Measurements from ENCODE around the gene SEMA3B. TPM values are rescaled to one million over a fixed set of nuclear protein-coding genes. Genes with fewer than 3 reads are reported as not detected.
A peak's percentile ranks its signal among the peaks of the same experiment; 100 is the strongest.

SEMA3B gene
- total and polyA plus RNA-seq, 2 of the 4 experiments (the other 2 are of a cell fraction): 4.3 to 29.3 TPM

GRCh38 chr3:50272911-50273688 lies 4.2 kb downstream of the SEMA3B start:
- no peaks in the 10 kb centered on the region for H3K27me3 ChIP-seq (ENCODE audit: control insufficient read depth, insufficient read depth, low read length)
- ChIA-PET CTCF (interaction anchor here (0.6 kb wide), 1 partner anchor 77 kb away, joined by 3 read pairs; no protein-coding TSS in a partner anchor), POLR2A (ENCODE audit: unreplicated experiment) (no interaction called here)
- no peak overlapping the region for H3K14ac ChIP-seq (replicated peaks; ENCODE audit: low read depth, low read length)
- no peak overlapping the region for H3K27ac ChIP-seq (ENCODE audit: insufficient read depth, low read length)
- peak overlapping the region; percentile 7; the same call in 1 of the 2 replicates for H3K4me3 ChIP-seq (ENCODE audit: insufficient read depth, low read depth, low read length)
- no peak overlapping the region for H2BK15ac ChIP-seq (ENCODE audit: low read depth, low read length)
- no peak overlapping the region for H4K5ac ChIP-seq (ENCODE audit: low read depth, low read length)
- ATAC-seq (ENCODE audit: low read depth) (peak; percentile 70), DNase-seq (peak; percentile 62)
- peak overlapping the region; percentile 82 for H2AFZ ChIP-seq (replicated peaks; ENCODE audit: low read length, poor library complexity)
- H4K91ac ChIP-seq (ENCODE audit: insufficient read depth, low read depth, low read length): no peak overlapping the region; the same call in 1 of the 2 replicates
- peak overlapping the region; percentile 21; the same call in 1 of the 2 replicates for H3K23ac ChIP-seq (ENCODE audit: low read depth, low read length)
- H3K9me1 ChIP-seq (ENCODE audit: insufficient read depth, low read length): peaks cover 19% of the 10 kb centered on the region
- H4K20me1 ChIP-seq (ENCODE audit: insufficient read depth, low read length): no peaks in the 10 kb centered on the region
- H3K4me1 ChIP-seq (ENCODE audit: control insufficient read depth, insufficient read depth, low read length): peaks cover 30% of the 10 kb centered on the region
- H3K9ac ChIP-seq (ENCODE audit: low read depth, low read length): peak overlapping the region; percentile 7; the same call in 1 of the 2 replicates
- peak overlapping the region; percentile 62 for H3K4me2 ChIP-seq (ENCODE audit: low read depth, low read length)
- H2AK9ac ChIP-seq (replicated peaks; ENCODE audit: low read depth, low read length, poor library complexity): peak overlapping the region; percentile 87
- H2AK5ac ChIP-seq (ENCODE audit: low read depth, low read length): peak overlapping the region; percentile 16; the same call in 1 of the 2 replicates
- WGBS, 2 experiments (ENCODE audit: extremely low coverage in 2 of 2, insufficient read length in 1 of 2): 8% methylated on average over 21 of the region's 61 CpGs; no CpG with 5 or more reads in 1 of the 2 experiments
- dilution Hi-C loops (cut with HindIII; ENCODE audit: low sequenced_read_pairs, unreplicated experiment) (no loop called here), in situ Hi-C loops (cut with MboI; ENCODE audit: low sequenced_read_pairs) (loop anchor here (5.0 kb wide), 2 partner anchors 46 to 81 kb away; partner anchors contain the start of gene GNAT1), intact Hi-C loops (cut with micrococcal nuclease) (loop anchor here (1.0 kb wide), 3 partner anchors 13 to 81 kb away; no protein-coding TSS in a partner anchor)
- H3K9me3 ChIP-seq (ENCODE audit: control insufficient read depth, insufficient read depth, low read length): no peaks in the 10 kb centered on the region
- H4K8ac ChIP-seq (ENCODE audit: low read depth in 2 of 2, low read length in 2 of 2): peak overlapping the region in 1 of 2 experiments; percentile 41; a peak in 1 of 4 replicates
- peak overlapping the region; percentile 16; the same call in 1 of the 2 replicates for H2BK120ac ChIP-seq (ENCODE audit: low read depth, low read length)
- H3K36me3 ChIP-seq (ENCODE audit: control insufficient read depth, insufficient read depth, low read length): peaks cover 20% of the 10 kb centered on the region; the same call in 1 of the 2 replicates
- peak overlapping the region; percentile 57; the same call in 1 of the 2 replicates for H3K4ac ChIP-seq (ENCODE audit: low read depth, low read length)
- BruUV-seq (replicated peaks): no TSS peak
- H2BK5ac ChIP-seq (ENCODE audit: low read depth, low read length, poor library complexity, severe bottlenecking): no peak overlapping the region
- H3K18ac ChIP-seq (ENCODE audit: low read depth, low read length): no peak overlapping the region
- no peak overlapping the region for H2BK20ac ChIP-seq (ENCODE audit: low read depth, low read length)
- peaks cover 3 to 21% of the 10 kb centered on the region in 2 experiments; a peak in 3 of 4 replicates for H3K79me1 ChIP-seq (ENCODE audit: low read depth in 1 of 2, low read length in 2 of 2)
- no peak overlapping the region for H3K56ac ChIP-seq (ENCODE audit: extremely low read depth, insufficient read depth, low read length)
- TF ChIP-seq SMC3 (IDR thresholded peaks at IDR 0.05; ENCODE audit: low read depth, low read length) (peak; percentile 96), RAD21 (IDR thresholded peaks at IDR 0.05; ENCODE audit: low read length) (peak; percentile 99), MAZ (IDR thresholded peaks at IDR 0.05; ENCODE audit: borderline replicate concordance, low read depth, low read length) (peak; percentile 69; the same call in 1 of the 2 replicates), FOS (IDR thresholded peaks at IDR 0.05; ENCODE audit: low read depth, low read length) (no peak), MXI1 (IDR thresholded peaks at IDR 0.05; ENCODE audit: borderline replicate concordance, low read depth, low read length) (0 out of 2 replicates have a peak, but pooled peaks have one; percentile 25), RFX5 (IDR thresholded peaks at IDR 0.05; ENCODE audit: low read depth, low read length) (no peak), BHLHE40 (IDR thresholded peaks at IDR 0.05; ENCODE audit: low read depth, low read length) (peak; percentile 11; the same call in 1 of the 2 replicates), CEBPB (IDR thresholded peaks at IDR 0.05; ENCODE audit: low read depth, low read length) (no peak), MAFK (IDR thresholded peaks at IDR 0.05; ENCODE audit: low read depth, low read length) (no peak), NFE2L2 (IDR thresholded peaks at IDR 0.05; ENCODE audit: low read depth, low read length) (no peak), USF2 (IDR thresholded peaks at IDR 0.05; ENCODE audit: low read depth, low read length) (no peak), CTCF (conservative IDR thresholded peaks at IDR 0.05; ENCODE audit: low read depth, low read length) (peak; percentile 98)
